NCI-H146 (cell line): ENCODE results near the gene PTX4.
A peak's percentile ranks its signal among the peaks of the same experiment; 100 is the strongest.
"Not testable (repeated sequence)": the region's sequence is repeated elsewhere in the genome, so short reads cannot be mapped to it uniquely, and the experiment has no call there.

ENCODE experiments used
- DNase-seq: peaks from one replicate; lab custom pipeline; 2025; lab: John Stamatoyannopoulos, UW

PTX4 gene

DNA sequence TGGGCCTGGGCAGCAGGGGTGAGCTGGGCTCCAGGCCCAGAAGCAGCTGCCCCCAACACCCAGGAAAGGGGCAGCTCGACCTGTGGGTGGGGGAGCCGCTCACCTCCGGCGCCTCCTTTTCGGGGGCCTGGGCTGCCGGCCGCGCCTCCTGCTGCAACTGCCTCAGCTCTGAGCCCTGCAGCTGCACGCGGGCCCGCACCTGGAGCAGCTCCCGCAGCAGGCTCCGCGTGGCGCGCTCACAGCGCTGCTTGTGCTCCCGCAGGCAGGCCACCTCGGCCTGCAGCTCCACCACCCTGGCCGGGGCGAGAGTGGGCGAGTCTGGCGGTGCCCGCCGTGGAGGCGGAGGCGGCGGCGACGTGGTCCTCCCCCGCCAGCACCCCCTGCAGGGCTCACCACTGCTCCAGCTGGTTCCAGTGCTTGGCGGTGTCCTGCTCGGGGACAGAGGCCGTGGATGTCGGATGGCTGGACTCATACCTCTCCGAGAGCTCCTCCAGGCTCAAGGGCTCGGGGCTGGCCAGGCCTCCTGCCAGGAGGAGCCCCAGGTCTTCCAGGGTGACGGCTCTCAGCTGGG, 45.3 kb downstream of the PTX4 start:
- no peak for DNase-seq

DNA sequence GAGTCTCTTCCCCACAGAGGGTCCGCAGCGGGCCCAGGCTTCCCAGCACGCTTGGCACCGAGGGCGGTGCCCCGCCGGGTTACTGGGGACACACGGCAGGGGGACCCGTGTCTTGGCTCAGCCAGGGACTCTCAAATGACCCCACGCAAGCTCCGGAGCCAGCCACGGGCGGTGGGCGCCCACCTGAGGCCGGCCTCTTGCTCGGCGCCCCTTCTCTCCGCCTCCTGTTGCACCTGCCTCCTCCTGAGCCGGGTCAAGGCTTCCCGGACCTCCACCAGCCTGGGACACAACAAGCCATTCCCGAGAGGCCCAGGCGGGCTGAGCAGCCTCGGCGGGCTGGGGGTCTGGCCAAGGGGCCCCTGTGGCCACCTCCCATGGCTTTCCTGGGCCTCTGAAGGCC, 46.0 kb downstream of the PTX4 start:
- DNase-seq: no peak

DNA sequence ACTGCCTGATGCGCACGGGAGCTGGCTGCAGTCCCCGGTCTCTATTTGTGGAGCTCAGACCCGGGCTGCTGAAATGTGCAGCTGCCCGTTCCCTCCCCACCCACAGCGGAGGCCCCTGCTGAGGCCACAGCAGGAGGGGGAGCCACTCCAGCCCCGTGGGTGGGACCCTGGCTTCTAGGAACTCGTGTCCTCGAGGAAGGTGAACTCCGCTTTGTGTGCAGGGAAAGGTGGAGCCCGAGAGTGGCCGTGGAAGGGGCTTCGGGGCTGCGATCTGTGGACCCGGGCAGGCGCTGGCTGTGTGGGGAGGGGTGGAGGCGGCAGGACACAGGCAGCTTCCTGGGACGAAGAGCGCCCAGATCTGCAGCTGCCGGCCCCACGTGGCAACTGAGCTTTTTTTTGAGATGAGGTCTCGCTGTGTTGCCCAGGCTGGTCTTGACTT, 47.3 kb downstream of the PTX4 start:
- peak; percentile 70 for DNase-seq

DNA sequence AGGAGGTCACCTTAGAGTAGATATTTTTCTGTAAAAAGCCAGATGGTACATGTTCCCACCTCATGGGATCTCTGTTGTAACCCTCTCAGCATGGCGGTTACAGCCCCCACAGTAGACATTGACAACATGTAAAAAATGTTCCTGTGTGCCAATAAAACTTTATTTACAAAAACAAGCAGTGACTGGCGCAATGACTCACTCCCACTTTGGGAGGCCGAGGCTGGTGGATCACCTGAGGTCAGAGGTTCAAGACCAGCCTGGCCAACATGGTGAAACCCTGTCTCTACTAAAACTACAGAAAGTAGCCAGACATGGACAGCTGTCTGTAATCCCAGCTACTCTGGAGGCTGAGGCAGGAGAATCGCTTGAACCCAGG, 49.1 kb downstream of the PTX4 start:
- not testable (repeated sequence) for DNase-seq

DNA sequence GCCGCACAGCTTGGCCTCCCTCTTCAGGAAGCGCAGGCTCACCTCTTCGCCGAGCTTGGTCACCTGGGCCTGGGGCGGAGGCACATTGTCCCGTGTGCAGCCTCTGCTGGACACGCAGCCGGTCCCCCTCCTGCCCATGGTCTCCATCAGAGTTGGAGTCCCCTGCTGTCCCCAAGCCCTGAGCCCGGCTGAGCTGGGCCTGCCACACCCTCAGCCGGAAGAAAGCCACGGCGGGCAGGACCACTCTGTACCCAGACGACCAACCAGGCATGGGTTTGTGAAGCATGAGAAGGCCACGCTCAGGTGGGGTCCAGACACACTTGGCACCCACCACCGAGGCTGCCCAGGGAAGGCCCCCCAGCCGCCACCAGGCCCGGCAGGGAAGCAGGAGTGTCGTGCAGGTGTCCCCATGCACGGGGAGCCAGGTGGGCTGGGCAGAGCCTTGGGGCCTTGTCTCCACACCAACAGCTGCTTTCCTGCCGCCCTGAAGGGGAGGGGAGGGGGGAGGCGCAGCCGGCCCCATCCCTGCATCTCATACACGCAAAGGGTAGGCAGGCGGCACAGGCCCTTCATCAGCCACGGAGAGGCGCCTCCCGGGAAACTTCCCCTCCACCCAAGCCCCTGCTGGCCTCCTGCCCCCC, 49.6 kb downstream of the PTX4 start:
- DNase-seq: peak; percentile 91

DNA sequence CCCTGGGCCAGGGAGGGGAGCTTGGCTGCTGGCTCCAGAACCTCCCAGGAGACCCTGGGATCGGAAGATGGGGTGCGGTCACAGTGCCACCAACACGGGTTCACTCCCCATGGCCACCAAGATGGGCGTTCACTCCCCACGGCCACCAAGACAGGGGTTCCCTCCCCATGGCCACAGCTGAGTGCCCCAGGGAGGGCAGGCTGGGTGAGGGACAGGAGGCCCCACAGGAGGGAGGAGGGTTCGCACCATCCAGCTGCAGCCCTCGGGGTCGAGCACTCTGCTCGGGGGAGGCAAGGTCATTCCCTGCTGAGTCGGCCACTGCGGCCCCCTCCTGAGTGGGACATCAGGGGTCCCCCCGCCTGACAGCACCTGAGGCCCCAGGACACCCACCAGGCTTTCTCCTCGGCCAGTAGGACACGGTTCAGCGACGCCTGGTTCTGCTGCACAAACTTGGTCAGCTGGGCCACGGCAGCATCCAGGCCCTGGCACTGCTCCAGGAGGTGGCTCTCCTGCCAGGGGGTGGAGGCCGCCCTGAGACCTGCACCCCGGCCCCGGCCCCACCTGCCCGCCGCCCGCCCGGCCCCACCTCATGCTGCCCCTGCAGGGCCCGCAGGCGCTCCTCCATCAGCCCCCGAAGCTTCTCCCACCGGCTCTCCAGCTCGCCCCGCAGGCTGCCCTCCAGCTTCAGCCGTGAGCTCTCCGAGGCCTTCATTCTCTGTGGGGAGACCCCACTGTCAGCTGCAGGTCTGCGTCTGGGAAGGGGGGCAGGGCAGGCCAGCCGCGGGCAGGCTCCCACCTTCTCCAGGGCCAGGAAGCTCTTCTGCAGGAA, 50.3 kb downstream of the PTX4 start:
- peak; percentile 77 for DNase-seq

DNA sequence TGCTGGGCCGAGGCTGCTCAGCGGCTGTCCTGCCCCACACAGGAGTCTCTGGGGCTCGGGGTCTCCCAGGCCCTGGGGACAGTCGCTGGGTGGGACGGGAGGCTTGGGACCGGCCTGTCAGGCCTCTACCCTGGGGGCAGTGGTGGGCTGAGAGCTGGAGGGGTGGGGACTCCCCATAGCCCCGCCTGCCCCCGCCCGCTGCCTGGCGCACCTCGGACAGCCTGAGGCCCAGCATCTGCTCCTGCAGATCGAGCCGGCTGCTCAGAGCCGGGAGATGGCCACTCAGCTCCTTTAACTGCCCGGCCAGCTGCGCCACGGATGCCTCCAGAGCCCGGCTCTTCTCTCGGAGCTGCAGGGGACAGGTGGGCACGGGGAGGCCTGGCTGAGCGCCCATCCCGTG, 51.1 kb downstream of the PTX4 start:
- no peak for DNase-seq

DNA sequence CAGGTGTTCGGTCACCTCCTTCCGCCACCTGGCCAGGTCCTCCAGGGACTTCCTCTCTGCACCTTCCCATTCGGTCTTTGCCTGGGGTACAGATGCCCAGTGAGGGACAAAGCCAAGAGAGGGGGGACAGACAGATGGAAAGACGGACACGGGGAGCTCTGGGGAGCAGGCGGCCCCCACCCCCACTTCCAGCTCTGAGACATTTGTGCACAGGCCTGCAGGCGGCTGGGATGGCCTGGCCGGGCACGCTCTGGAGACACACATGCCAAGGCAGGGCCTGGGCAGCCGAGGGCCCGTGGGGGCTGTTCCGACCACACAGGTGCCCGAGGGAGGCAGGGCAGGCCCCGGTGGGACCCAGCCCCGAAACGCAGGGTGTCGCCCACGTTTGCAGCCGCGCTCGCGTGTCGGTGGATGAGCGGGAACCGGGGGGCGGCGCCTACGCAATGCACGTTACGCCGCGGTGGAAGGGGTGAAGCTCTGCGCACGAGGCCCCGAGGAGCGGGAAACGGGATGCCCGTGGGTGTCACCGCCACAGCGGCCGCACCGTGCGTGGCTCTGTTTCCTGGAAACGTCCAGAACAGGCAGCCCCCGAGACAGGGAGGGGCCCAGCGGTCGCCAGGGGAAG, 51.9 kb downstream of the PTX4 start:
- no peak for DNase-seq

DNA sequence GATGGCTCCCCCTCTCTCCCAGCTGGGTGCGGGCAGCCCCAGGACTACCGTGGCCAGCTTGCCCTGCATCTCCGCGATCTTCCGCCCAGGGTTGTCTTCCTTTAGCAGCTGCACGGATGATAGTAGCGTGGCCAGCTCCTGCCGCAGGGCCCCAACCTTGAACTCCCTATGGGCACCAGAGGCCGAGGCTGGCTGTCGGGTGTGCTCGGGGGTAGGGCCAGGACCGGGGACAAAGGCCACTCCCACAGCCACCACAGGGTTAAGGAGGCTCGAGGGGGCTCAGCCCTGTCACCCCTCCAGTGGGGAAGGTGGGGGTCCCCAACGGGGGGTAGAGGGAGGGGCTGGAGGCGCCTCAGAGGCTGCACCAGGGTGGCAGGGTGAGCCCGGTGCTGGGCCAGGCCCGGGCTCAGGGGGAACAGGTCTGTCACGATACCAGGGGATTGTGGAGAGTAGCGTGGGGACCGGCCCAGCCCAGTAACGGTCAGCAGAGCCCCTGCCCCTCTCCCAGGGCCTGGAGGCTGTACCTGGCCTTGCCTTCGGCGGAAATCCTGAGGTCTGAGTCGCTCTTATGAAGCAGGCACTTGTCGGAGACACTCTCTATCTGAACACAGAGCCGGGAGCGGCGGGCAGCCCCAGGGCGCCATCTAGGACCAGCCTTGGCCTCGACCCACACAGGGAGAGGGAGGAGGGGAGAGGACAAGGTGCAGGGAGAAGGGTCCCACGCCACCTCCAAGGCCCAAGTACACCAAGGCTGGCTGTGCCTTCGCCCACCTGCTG, 52.6 kb downstream of the PTX4 start:
- DNase-seq: no peak
